Activated effector memory CD4-positive, alpha-beta T cell treated with anti-CD3 and anti-CD28 coated beads, Interleukin-2, amount 50 U/mL, for 16 hours (primary cell): ENCODE measurements around the gene WWOX.
A peak's percentile ranks its signal among the peaks of the same experiment; 100 is the strongest.

ENCODE experiments used
- DNase-seq: peaks from one replicate; pipeline ENCODE4 v3.0.0-alpha.2; 2020

The WWOX gene

GRCh38 chr16:78832100-78832499 is 732.6 kb downstream of the WWOX start:
- DNase-seq, result no peak

GRCh38 chr16:78836802-78837491 is 737.5 kb downstream of the WWOX start:
- DNase-seq, result no peak

- DNase-seq, result no peak
Observed at GRCh38 chr16:78837706-78838105, 738.3 kb downstream of the WWOX start.

- DNase-seq, result no peak
Observed at GRCh38 chr16:78838276-78838675, 738.8 kb downstream of the WWOX start.

- DNase-seq, result no peak
Observed at GRCh38 chr16:78842950-78843349, 743.5 kb downstream of the WWOX start.

GRCh38 chr16:78843978-78844377 is 744.5 kb downstream of the WWOX start:
- DNase-seq, result no peak

- no peak for DNase-seq
Observed at GRCh38 chr16:78844682-78845081, 745.2 kb downstream of the WWOX start.

- no peak for DNase-seq
Observed at GRCh38 chr16:78851266-78851665, 751.8 kb downstream of the WWOX start.

- DNase-seq, result no peak
Observed at GRCh38 chr16:78852081-78852635, 752.7 kb downstream of the WWOX start.

- DNase-seq, result no peak
Observed at GRCh38 chr16:78862022-78862421, 762.6 kb downstream of the WWOX start.

- no peak for DNase-seq
Observed at GRCh38 chr16:78866521-78866920, 767.1 kb downstream of the WWOX start.

GRCh38 chr16:78869492-78869891 is 770.0 kb downstream of the WWOX start:
- no peak for DNase-seq

GRCh38 chr16:78871241-78871640 is 771.8 kb downstream of the WWOX start:
- no peak for DNase-seq

- no peak for DNase-seq
Observed at GRCh38 chr16:78876671-78877070, 777.2 kb downstream of the WWOX start.

- DNase-seq, result no peak
Observed at GRCh38 chr16:78877114-78877655, 777.7 kb downstream of the WWOX start.

GRCh38 chr16:78878570-78878969 is 779.1 kb downstream of the WWOX start:
- DNase-seq, result no peak

- no peak for DNase-seq
Observed at GRCh38 chr16:78879011-78879410, 779.6 kb downstream of the WWOX start.

- no peak for DNase-seq
Observed at GRCh38 chr16:78882150-78882549, 782.7 kb downstream of the WWOX start.

- DNase-seq, result no peak
Observed at GRCh38 chr16:78882751-78883150, 783.3 kb downstream of the WWOX start.

- DNase-seq, result no peak
Observed at GRCh38 chr16:78884204-78884603, 784.8 kb downstream of the WWOX start.

GRCh38 chr16:78889346-78889745 is 789.9 kb downstream of the WWOX start:
- no peak for DNase-seq

- DNase-seq, result no peak
Observed at GRCh38 chr16:78890373-78890895, 791.0 kb downstream of the WWOX start.

GRCh38 chr16:78892951-78893733 is 793.7 kb downstream of the WWOX start:
- DNase-seq, result no peak

- DNase-seq, result peak; percentile 74
Observed at GRCh38 chr16:78894886-78895285, 795.4 kb downstream of the WWOX start.
